Psoas muscle (tissue), 8 donors: ENCODE results near the gene KDM5B. TPM values are rescaled to one million over a fixed set of nuclear protein-coding genes. Genes with fewer than 3 reads are reported as not detected.

Experiments
- ATAC-seq, 4 donors: fragments of 200-7000 bp; cut with Tn5 transposase; one replicate each; pipeline ENCODE4 v1.9.1; 2020; ENCODE audit warnings: moderate library complexity in 3 of 4, mild to moderate bottlenecking in 2 of 4
- DNase-seq, 2 donors: peaks; one replicate each; pipeline ENCODE4 v3.0.0-alpha.2; 2020
- H3K27ac ChIP-seq: fragments of 200-600 bp; one replicate; pipeline ENCODE4 v1.8.0; 2022
- H3K27me3 ChIP-seq, 3 donors: fragments of 200-600 bp in 1 of 3; one replicate each; pipeline versions ENCODE4 v1.6.1 to v1.8.0; 2013 to 2022; ENCODE audit warnings: low read length in 2 of 3, mild to moderate bottlenecking in 2 of 3, moderate library complexity in 1 of 3; ENCODE audit not compliant: insufficient read depth in 3 of 3
- H3K36me3 ChIP-seq, 2 donors: fragments of 200-600 bp in 1 of 2; one replicate each; pipeline versions ENCODE4 v1.6.1 to v1.8.0; 2013 to 2022; ENCODE audit warnings: low read depth in 1 of 2, mild to moderate bottlenecking in 1 of 2, moderate library complexity in 1 of 2; ENCODE audit not compliant: insufficient read depth in 1 of 2
- H3K4me1 ChIP-seq: fragments of 200-600 bp; one replicate; pipeline ENCODE4 v1.8.0; 2022
- H3K4me3 ChIP-seq: fragments of 200-600 bp; one replicate; pipeline ENCODE4 v1.8.0; 2022; ENCODE audit warnings: mild to moderate bottlenecking
- H3K9me3 ChIP-seq: fragments of 200-600 bp; one replicate; pipeline ENCODE4 v1.8.0; 2022
- WGBS, 3 donors: extraction: QIAGEN DNeasy Blood & Tissue Kit; methylation state at CpG; one replicate each; pipeline versions ENCODE4 v1.1.6 to v1.1.7; 2013; 5-methylcytosine and 5-hydroxymethylcytosine counted together
- intact Hi-C, 2 donors: fragments of 100-400 bp; cut with DNase I; formaldehyde crosslinking; loops; one replicate each; pipeline versions ENCODE4 v1.11.0 to v1.14.2; 2022
- long read RNA-seq, 2 donors: library from polyadenylated mRNA; unstranded; transcript quantifications; one replicate each; pipeline ENCODE4 v2.0.0, GENCODE V29; 2021
- polyA plus RNA-seq, 3 donors: library from polyadenylated mRNA; stranded (reverse); fragments of 200-250 nt; gene quantifications; one replicate each; pipeline ENCODE4 v1.2.3, GENCODE V29; 2013
- total RNA-seq, 4 donors: library from RNA; stranded (reverse); fragmentation: NEBNext Ultra II Directional in 2 of 4; extraction: Animal tissue kit (Norgen Biotek cat#: 25700) in 2 of 4; gene quantifications; one replicate each; pipeline versions ENCODE4 v1.2.1 to v1.2.4, GENCODE V29; 2021 to 2023
- TF ChIP-seq, protein P1 (sequence below): fragments of 200-600 bp; IDR thresholded peaks from one replicate; pipeline ENCODE4 v1.8.0; 2022; ENCODE audit warnings: antibody characterized with exemption
- donor health status: healthy with polysubstance abuse.
- donor health status: DM: no; HTN: no; CAD: no; lungs with moderate emphysema.
- donor health status: Bipolar disorder and iron deficiency.
- donor health status: healthy.
- donor health status: DM: yes; HTN: yes; CAD: no.
- donor health status: DM: no; HTN: no; CAD: no.
- donor health status: DM: no; HTN: no; CAD: no.
- donor health status: DM: yes; HTN: yes; CAD: no.

KDM5B gene
- 10 to 100 TPM; 10.7 to 13.9 (median 12.3) TPM for total RNA-seq
- 1 to 10 TPM; 2.4 to 3.3 (median 3.2) TPM for polyA plus RNA-seq
- long read RNA-seq, donor 1, partial matches to known transcripts: 0 of 1 reads
- long read RNA-seq, donor 1, other reads (novel, unspliced or antisense): 1 of 1 reads
- long read RNA-seq, donor 2, partial matches to known transcripts: 3 of 10 reads
- long read RNA-seq, donor 2, other reads (novel, unspliced or antisense): 3 of 10 reads

DNA sequence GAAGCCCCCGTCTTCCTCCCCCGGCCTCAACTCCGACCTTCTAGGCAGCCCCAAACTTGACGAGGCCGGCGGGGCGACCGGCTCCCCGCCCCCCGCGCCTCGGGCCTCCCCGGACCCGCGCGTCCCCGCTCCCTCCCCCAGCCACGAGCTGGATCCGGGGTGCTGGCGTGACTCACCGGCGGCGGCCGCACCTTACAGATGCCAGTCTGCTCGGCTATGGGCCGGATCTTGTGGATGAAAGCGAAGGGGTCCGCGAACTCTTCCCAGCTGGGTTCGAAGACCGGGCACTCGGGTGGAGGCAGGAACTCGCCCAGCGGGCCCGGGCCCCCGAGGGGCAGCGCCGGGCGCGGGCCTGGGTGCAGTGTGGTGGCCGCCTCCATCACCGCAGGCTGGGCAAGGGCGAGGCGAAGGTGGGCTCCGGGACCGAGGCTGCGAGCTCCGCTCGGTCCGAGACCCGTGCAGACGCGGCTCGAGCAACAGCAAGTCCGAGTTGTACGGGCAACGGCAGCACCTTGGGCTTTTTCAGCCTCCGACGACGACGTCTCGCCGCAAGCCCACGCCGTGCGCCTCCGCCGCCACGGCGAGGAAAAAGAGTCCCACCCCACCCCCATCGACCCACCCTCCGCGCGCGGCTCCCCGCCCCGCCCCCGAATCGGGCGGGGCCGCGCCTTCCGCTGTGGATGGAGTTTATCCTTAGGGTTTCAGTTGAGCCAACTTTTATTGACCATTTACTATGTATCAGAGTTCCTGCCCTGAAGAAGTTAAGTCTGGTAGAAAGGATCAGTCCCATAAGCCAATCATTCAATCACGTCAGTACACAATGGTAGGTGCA is at the start of gene KDM5B:
KDM5B (minus strand) TSS at position 496 of the 832 bp plus-strand sequence; CDS start at position 380, 116 bp downstream.
- DNase-seq (peak; percentile 70 to 80), ATAC-seq (peak; percentile 29 to 62 (median 56))
- Histone ChIP-seq H3K27me3 (no peaks in the 10 kb centered on the region), H3K9me3 (no peaks in the 10 kb centered on the region), H3K4me1 (peaks cover 17% of the 10 kb centered on the region), H3K36me3 (no peaks in the 10 kb centered on the region), H3K27ac (peak within 1 kb of the TSS; percentile 84), H3K4me3 (peak within 1 kb of the TSS; percentile 94)
- TF ChIP-seq, protein P1, sequence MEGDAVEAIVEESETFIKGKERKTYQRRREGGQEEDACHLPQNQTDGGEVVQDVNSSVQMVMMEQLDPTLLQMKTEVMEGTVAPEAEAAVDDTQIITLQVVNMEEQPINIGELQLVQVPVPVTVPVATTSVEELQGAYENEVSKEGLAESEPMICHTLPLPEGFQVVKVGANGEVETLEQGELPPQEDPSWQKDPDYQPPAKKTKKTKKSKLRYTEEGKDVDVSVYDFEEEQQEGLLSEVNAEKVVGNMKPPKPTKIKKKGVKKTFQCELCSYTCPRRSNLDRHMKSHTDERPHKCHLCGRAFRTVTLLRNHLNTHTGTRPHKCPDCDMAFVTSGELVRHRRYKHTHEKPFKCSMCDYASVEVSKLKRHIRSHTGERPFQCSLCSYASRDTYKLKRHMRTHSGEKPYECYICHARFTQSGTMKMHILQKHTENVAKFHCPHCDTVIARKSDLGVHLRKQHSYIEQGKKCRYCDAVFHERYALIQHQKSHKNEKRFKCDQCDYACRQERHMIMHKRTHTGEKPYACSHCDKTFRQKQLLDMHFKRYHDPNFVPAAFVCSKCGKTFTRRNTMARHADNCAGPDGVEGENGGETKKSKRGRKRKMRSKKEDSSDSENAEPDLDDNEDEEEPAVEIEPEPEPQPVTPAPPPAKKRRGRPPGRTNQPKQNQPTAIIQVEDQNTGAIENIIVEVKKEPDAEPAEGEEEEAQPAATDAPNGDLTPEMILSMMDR: no peak
- 0 to 1% (median 0%) methylated on average over 59 to 84 of the region's 84 CpGs for WGBS, 3 donors
- intact Hi-C loops: loop anchor here in 1 of 2 donors (5.0 kb wide), 1 partner anchor 79 kb away; the partner anchor contains the start of gene RABIF

DNA sequence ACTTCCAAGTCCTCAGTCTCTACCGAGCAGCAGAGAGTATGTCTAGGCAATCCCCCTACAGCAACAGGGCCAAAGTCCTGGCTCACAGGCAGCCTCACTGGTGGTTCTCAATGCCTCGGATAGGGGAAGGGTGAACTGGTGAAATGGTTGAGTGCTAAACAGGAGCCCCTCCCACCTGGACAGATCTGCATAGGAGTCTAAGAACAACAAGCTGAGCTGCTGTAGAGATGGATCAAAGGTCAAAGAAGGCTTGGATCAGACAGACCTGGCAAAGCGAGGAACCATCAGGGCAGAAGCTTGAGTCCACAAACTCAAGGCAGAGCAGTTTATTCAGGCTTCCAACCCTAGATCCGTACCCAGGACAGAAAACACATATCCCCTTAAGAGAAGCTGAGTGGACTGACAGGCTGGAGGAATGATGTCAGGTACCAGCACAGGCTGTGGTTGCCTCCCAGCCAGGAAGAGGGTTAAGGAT is 49.0 kb upstream of the KDM5B start:
- Histone ChIP-seq H3K4me1 (peaks cover 2% of the 10 kb centered on the region), H3K9me3 (no peaks in the 10 kb centered on the region), H3K27me3 (no peaks in the 10 kb centered on the region), H3K27ac (no peak overlapping the region), H3K36me3 (no peaks in the 10 kb centered on the region), H3K4me3 (no peak overlapping the region)
- ATAC-seq: no peak
- DNase-seq: no peak
- 62 to 69% (median 62%) methylated on average over 4 of the region's 4 CpGs for WGBS, 3 donors
- TF ChIP-seq, protein P1: no peak
- intact Hi-C loops: no loop called here

DNA sequence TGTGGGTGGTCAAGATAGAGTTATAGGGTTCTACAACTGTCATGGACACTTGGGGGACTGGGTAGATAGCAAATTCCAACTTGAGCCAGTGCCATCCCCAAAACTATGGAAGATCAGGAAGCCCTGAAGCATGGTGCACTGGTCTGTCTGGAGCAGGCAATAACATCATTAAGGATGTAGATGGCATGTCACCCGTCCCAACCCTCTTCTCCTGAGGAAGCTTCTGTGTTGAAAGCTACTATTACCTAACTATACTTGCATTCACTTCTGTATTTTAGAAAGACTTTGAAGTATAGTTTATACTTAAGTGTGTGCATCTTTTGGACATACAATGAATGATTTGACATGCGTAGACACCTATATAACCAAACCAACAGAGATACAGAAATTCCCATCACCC is 47.8 kb upstream of the KDM5B start:
- no peak for ATAC-seq

DNA sequence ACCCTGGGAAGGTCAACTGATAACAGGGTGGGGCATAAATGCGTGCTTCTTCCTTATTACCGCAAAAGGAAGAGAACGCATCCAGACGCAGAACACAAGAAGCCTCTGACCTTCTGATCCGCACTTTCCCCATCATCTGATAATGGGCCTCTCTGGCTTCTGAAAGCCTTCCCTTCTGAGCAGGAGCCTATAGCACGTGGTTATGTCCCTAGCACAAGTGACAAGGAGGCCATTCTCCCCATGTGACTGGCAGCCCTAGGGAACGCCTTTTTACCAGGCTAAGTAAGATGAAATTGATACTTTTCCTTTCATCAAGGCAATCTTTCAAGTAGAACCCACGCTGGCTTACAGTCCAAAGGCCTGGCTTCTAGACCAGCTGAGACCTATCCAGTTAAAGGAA is 46.6 kb upstream of the KDM5B start:
- intact Hi-C loops: no loop called here
- H3K27me3 ChIP-seq: no peaks in the 10 kb centered on the region
- no peaks in the 10 kb centered on the region for H3K9me3 ChIP-seq
- H3K36me3 ChIP-seq: no peaks in the 10 kb centered on the region
- peaks cover 2% of the 10 kb centered on the region for H3K4me1 ChIP-seq
- ATAC-seq: no peak
- H3K4me3 ChIP-seq: no peak overlapping the region
- 86 to 90% (median 88%) methylated on average over 8 of the region's 8 CpGs for WGBS, 3 donors
- no peak overlapping the region for H3K27ac ChIP-seq
- no peak for DNase-seq
- TF ChIP-seq, protein P1: no peak

More for the DNA sequence above, 47.8 kb upstream of the KDM5B start:
- intact Hi-C loops: no loop called here
- H3K4me3 ChIP-seq: no peak overlapping the region
- no peak for DNase-seq
- no peaks in the 10 kb centered on the region for H3K27me3 ChIP-seq
- peaks cover 2% of the 10 kb centered on the region for H3K4me1 ChIP-seq
- no peaks in the 10 kb centered on the region for H3K9me3 ChIP-seq
- H3K36me3 ChIP-seq: no peaks in the 10 kb centered on the region
- TF ChIP-seq, protein P1: no peak
- no peak overlapping the region for H3K27ac ChIP-seq
- WGBS, 3 donors: 91 to 92% (median 92%) methylated on average over 2 of the region's 2 CpGs
